ELF-1 (cell line): ENCODE results near the gene EXOSC7.
"Not testable (repeated sequence)": the region's sequence is repeated elsewhere in the genome, so short reads cannot be mapped to it uniquely, and the experiment has no call there.

Source experiments
- DNase-seq: peaks from one replicate; pipeline ENCODE4 v3.0.0-alpha.2; 2016; ENCODE audit warnings: low read depth, low spot score

Gene EXOSC7

GRCh38 chr3:44976002-44976815 is at the start of gene EXOSC7, which contains the start of gene ZDHHC3:
TSS of gene EXOSC7 (plus strand) at chr3:44976244. CDS start at chr3:44976278, 34 bp downstream.
TSS of gene ZDHHC3 (minus strand) at chr3:44976174. CDS start at chr3:44959436, 16,738 bp downstream.
- peak; percentile 80 for DNase-seq

- DNase-seq, result no peak
Observed at GRCh38 chr3:44926921-44927320, 49.1 kb upstream of the EXOSC7 start.

DNA sequence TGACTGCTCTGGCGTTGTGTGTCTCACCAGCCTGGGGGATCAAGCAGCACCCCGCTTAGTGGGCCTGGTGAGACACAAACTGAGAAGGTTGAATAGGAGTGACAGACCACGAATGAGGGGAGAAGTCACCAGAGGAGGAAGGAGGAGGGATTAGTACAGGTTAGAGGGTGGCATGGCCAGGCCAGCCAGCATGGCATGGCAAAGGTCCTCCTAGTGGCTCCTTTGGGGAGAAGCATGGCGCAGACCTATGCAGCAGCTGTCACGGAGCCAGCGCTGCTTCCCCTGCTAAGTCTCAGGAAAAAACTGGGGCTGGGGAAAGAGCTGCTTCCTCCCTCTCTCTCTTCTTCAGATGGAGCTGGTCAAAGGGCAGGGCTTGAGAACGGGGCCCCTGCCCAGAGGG is 48.7 kb upstream of the EXOSC7 start:
- no peak for DNase-seq

GRCh38 chr3:44929782-44930181 is 46.3 kb upstream of the EXOSC7 start:
- DNase-seq, result no peak

GRCh38 chr3:44930911-44931310 is 45.1 kb upstream of the EXOSC7 start:
- DNase-seq, result no peak

- no peak for DNase-seq
Observed at GRCh38 chr3:44931791-44932190, 44.3 kb upstream of the EXOSC7 start.

DNA sequence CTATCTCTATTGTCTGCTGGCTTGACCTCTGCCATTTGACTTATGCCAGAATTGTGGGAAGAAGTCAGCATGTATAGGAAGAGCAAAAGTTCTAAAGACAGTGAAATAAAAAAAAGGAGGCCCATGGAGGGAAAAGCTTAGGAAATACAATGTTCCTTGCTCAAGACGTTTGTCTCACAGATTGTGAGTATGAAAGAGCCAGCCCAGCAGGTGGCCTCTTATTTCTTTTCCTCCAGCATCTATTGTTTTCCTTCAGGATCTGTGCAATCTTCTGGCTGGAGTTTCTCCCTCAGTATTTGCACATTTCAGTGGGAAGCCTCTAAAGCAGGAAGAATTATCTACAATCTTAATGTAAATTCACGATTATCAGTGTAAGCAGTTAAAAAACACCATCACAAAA is 43.8 kb upstream of the EXOSC7 start:
- no peak for DNase-seq

GRCh38 chr3:44932986-44933944 is 42.8 kb upstream of the EXOSC7 start:
- DNase-seq, result no peak

DNA sequence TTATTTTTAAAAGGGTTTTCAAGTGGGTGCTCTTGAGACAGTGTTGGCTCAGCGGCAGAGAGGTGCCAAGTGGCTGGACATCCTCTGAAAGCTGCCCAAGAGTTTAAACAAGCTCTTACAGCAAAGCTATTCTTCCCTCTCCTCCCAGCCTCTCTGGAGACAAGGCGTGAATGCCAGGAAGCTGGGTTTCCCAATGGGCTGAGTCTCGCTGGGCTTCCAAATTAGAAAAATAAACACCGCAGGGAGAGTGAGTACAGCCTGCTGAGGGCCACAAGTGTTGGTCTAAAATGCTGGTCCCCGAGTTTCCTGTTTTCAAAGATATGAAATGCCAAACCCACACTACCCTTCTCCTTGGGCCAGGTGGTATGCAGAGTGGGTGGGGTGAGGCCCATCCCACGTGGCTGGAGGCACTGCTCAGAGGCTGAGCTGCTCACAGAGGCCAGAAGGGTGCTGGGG is 36.4 kb upstream of the EXOSC7 start:
- no peak for DNase-seq

DNA sequence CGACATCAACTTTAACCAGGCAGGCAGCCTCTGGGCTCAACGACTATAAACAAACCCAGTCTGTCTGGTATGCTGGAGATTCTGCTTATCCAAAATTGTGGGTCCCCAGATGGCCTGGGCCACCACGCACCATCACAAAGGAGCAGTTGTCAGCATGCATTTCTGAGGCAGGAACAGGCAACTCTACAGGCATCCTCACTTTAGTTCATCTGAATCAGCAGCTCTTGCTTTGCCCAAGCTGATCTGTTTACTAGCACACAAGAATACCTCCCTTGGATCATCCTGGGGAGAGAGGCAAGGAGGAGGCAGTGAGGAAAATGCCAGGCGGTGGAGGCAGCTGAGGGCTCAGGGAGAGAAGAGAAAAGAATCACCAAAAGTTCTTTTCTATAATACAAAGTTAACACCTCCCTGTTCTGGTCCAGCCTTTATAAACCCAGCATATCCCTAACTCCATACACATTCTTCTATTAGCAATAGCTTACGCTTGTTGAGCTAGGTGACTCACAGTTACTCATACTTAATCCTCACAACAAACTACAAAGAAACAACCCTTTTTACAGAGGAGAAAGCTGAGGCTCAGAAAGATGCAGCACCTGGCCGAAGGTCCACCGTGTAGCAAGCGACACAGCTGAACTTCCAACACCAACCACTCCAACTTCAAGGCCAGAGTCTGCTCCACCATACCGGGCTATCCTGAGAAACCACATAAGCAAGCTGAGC is 33.7 kb upstream of the EXOSC7 start:
- DNase-seq, result no peak

DNA sequence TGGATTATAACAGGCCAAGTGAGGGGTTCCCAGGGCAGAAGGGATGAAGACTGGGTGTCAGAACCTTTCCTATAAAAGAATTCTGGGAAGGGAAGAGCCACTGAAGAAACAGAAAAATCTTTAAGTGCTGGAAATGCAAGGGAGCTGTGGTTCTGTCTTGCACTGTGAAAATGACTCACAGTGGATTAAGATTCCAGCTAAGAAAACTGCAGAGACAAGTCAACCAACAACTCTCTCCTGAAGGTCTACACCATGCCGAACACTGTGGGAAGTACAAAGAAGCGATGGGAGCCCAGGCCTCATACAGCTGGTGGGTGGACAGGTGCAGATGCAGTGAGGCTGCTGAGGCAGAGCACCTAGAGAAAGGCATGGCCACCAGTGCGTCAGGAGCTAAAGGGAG is 27.8 kb upstream of the EXOSC7 start:
- no peak for DNase-seq

DNA sequence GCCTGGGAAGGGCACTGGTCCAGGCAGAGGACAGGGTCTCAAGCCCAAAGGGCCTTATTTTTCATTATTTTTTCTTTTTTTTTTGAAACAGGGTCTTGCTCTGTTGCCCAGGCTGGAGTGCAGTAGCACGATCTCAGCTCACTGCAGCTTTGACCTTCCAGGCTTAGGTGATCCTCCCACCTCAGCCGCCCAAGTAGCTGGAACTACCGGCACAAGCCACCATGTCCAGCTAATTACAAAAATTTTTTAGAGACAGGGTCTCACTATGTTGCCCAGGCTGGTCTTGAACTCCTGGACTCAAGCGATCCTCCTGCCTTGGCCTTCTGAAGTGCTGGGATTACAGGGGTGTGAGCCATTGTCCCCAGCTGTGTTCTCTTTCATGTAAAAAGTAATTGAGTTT is 26.3 kb upstream of the EXOSC7 start:
- DNase-seq, result not testable (repeated sequence)

DNA sequence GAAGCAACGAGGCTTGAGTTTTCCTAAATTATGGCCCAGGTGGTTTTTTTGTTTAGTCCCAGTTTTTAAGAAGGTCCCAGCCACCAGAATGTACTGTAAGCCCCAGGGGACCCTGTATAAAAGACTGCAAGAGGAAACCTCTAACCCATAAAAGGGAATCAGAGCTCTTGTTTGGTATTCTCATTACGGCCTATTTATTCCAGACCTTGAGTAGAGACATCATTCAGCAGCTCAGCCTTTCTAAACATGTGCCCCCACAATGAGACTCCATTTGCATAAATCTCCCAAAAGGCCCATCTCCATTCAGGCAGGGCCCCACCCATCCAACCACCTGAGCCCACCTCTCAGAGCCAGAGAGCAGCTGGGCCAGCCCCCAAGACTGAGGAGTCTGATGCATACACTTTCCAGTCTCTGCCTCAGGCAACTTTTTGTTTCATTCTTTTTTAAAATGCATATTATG is 25.7 kb upstream of the EXOSC7 start:
- peak; percentile 47 for DNase-seq

DNA sequence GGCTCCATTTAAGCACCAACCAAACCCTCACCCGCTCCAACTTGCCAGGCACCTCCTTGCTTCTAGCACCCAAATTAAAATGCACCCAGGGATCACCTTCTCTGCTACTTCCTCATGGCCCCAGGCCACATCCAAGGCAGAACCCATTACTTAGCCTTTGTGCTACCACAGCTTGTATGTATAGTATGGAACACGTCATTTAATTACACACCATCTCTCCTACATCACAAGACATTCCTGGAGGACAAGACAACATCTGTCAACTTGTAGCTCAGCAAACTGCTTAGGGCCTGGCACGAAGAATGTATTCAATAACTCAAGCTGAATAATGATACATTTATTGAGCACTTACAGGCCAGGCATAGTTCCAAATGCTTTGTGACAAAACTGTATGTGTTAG is 23.4 kb upstream of the EXOSC7 start:
- DNase-seq, result no peak

GRCh38 chr3:44954304-44954703 is 21.7 kb upstream of the EXOSC7 start:
- DNase-seq, result no peak

DNA sequence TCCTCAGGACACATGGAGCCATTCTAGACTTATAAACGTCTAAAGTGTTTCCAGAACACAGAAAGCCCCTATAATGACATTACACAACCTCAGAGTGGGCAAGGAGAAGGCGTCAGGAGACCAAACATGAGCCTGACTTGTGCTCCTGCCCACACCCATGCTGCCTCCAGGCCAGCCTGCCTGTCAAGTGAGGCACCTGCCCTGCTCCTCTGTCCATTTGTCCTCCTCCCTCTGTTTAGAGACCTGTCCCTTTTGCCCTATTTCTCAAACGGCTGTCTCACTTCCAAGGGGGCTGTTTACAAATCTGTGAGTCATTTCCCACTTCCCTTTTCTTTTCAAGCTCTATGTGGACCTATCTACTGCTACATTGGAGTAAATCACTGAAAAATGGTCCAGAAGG is 21.1 kb upstream of the EXOSC7 start:
- no peak for DNase-seq

- DNase-seq, result no peak
Observed at GRCh38 chr3:44955917-44956316, 20.1 kb upstream of the EXOSC7 start.

- DNase-seq, result no peak
Observed at GRCh38 chr3:44957986-44958385, 18.1 kb upstream of the EXOSC7 start.

- DNase-seq, result no peak
Observed at GRCh38 chr3:44958386-44958785, 17.7 kb upstream of the EXOSC7 start.

DNA sequence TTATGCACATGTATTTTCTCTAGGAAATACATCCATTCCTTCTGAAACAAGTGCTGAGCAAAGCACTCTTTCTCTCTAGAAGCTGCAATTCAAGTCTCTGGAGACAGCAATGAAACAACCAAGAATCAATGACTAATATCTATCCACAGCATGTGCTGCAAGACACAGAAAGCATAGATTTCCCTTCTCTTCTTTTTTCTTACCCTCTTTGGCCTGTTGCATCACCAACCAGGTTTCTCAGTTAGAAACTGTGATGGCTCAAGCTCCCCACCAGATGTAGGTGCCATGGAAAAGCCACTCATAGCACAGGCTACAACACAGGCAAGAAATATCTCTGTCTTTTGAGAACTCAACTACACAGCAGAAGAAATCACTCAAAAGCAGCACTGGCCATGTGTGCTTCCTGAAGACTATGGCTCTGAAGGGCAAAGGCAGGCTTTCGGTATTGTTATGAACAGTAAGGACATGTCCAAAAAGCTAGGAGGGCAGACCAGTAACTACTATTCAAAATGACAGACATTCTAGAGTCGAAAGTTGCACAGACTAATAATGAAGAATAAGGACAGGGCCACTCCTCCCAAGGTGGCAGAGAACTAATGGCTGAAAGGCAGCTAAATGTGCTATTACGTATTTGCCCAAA is 15.5 kb upstream of the EXOSC7 start:
- no peak for DNase-seq

DNA sequence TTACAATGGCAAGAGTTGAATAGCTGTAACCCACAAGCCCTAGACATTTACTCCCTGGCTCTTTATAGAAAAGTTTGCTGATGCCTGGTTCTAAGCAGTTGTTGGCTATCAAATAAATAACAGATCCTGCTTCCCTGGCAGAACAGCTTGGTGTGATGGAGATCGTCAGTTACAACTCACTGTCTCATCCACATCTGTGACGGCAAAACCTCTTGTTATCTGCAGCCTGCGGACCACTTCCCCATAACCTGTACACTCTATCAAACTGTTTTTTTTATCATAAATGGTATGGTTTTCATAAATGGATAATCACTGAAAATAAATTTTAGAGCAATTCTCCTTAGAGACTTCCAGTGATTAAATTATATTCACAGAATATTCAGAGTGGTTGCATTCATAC is 14.2 kb upstream of the EXOSC7 start:
- no peak for DNase-seq
